Measurements from ENCODE around the gene KIAA2012.

DNA sequence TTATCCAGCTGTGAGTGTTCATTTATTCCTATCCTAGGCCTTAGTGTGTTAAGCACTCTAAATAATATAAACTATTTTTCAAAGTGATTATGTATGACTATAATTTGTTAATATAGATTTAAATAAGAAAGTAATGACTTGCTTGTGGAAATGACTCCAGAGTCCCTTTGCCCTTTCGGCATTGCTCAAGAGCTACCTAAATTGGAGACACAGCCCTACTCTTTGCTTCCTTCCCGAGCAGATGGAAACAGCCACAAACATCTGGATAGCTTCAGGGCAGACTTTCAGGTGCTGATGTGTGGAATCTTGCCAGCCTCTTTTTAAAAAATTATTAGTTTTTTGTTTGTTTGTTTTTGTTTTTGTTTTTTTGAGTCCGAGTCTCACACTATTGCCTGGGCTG, 121.4 kb downstream of the KIAA2012 start:
- TF ChIP-seq RAD21 (IDR thresholded peaks at IDR 0.05; ENCODE audit: low read depth) (no peak), TAF1 (IDR thresholded peaks at IDR 0.05; ENCODE audit: low read depth) (no peak), NFIC (IDR thresholded peaks at IDR 0.05) (no peak), CEBPB (IDR thresholded peaks at IDR 0.05) (no peak), TCF12 (IDR thresholded peaks at IDR 0.05; ENCODE audit: low read depth) (no peak), CREB1 (IDR thresholded peaks at IDR 0.05; ENCODE audit: low read depth) (no peak), EP300 (IDR thresholded peaks at IDR 0.05; ENCODE audit: borderline replicate concordance) (no peak), EGR1 (IDR thresholded peaks at IDR 0.05) (no peak)
- TF ChIP-seq, protein P1, sequence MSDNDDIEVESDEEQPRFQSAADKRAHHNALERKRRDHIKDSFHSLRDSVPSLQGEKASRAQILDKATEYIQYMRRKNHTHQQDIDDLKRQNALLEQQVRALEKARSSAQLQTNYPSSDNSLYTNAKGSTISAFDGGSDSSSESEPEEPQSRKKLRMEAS (IDR thresholded peaks at IDR 0.05): no peak
- TF ChIP-seq, protein P2, sequence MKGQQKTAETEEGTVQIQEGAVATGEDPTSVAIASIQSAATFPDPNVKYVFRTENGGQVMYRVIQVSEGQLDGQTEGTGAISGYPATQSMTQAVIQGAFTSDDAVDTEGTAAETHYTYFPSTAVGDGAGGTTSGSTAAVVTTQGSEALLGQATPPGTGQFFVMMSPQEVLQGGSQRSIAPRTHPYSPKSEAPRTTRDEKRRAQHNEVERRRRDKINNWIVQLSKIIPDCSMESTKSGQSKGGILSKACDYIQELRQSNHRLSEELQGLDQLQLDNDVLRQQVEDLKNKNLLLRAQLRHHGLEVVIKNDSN (IDR thresholded peaks at IDR 0.05): no peak
- TF ChIP-seq, protein P3, sequence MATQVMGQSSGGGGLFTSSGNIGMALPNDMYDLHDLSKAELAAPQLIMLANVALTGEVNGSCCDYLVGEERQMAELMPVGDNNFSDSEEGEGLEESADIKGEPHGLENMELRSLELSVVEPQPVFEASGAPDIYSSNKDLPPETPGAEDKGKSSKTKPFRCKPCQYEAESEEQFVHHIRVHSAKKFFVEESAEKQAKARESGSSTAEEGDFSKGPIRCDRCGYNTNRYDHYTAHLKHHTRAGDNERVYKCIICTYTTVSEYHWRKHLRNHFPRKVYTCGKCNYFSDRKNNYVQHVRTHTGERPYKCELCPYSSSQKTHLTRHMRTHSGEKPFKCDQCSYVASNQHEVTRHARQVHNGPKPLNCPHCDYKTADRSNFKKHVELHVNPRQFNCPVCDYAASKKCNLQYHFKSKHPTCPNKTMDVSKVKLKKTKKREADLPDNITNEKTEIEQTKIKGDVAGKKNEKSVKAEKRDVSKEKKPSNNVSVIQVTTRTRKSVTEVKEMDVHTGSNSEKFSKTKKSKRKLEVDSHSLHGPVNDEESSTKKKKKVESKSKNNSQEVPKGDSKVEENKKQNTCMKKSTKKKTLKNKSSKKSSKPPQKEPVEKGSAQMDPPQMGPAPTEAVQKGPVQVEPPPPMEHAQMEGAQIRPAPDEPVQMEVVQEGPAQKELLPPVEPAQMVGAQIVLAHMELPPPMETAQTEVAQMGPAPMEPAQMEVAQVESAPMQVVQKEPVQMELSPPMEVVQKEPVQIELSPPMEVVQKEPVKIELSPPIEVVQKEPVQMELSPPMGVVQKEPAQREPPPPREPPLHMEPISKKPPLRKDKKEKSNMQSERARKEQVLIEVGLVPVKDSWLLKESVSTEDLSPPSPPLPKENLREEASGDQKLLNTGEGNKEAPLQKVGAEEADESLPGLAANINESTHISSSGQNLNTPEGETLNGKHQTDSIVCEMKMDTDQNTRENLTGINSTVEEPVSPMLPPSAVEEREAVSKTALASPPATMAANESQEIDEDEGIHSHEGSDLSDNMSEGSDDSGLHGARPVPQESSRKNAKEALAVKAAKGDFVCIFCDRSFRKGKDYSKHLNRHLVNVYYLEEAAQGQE (IDR thresholded peaks at IDR 0.05; ENCODE audit: low read depth): no peak
